ENCODE data around the gene DCUN1D4. TPM values are rescaled to one million over a fixed set of nuclear protein-coding genes. Genes with fewer than 3 reads are reported as not detected.

Gene DCUN1D4
- total RNA-seq, 1 experiment from 2014 or later, result 34.3 TPM

DNA sequence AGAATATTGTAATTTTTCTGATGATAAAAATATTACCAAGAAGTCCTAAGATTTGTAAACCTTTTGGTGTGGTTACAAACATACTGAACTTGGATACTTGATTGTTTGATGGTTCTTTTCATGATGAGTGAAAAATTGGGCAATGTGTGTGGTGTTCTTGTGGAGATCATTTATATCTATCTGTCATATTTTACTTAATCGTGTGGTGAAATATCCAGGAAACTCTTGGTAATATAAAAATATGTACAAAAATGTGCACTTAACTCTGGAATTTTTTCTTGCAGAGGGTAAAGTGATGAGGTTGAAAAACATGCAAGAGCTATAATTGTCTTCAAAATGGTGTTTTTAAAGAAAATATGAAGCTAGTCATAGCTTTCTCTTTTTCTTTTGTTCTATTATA is 2.8 kb downstream of the DCUN1D4 start:
- Mint-ChIP-seq H3K4me1 (peaks cover 38% of the 10 kb centered on the region), H3K9me3 (no peaks in the 10 kb centered on the region), H3K27ac (no peak overlapping the region), H3K36me3 (no peaks in the 10 kb centered on the region), H3K27me3 (ENCODE audit: low read depth) (peaks cover 20% of the 10 kb centered on the region), H3K4me3 (0 out of 2 replicates have a peak overlapping the region, but pooled peaks have one; percentile 0)
- TF ChIP-seq EMX1 (CRISPR knock-in tag; IDR thresholded peaks at IDR 0.05) (no peak), NFATC4 (CRISPR knock-in tag; IDR thresholded peaks at IDR 0.05) (no peak), ZNF138 (CRISPR knock-in tag; conservative IDR thresholded peaks at IDR 0.05) (no peak), AFF4 (CRISPR knock-in tag; IDR thresholded peaks at IDR 0.05; ENCODE audit: borderline replicate concordance) (no peak), NR1H2 (CRISPR knock-in tag; IDR thresholded peaks at IDR 0.05) (no peak), NR2C2 (CRISPR knock-in tag; IDR thresholded peaks at IDR 0.05) (no peak), TEAD1 (CRISPR knock-in tag; IDR thresholded peaks at IDR 0.05) (no peak), ZMAT4 (CRISPR knock-in tag; IDR thresholded peaks at IDR 0.05) (no peak), TCF7 (CRISPR knock-in tag; IDR thresholded peaks at IDR 0.05; ENCODE audit: low read depth) (no peak), ZNF219 (CRISPR knock-in tag; IDR thresholded peaks at IDR 0.05; ENCODE audit: borderline replicate concordance) (no peak)
- TF ChIP-seq, protein P1, sequence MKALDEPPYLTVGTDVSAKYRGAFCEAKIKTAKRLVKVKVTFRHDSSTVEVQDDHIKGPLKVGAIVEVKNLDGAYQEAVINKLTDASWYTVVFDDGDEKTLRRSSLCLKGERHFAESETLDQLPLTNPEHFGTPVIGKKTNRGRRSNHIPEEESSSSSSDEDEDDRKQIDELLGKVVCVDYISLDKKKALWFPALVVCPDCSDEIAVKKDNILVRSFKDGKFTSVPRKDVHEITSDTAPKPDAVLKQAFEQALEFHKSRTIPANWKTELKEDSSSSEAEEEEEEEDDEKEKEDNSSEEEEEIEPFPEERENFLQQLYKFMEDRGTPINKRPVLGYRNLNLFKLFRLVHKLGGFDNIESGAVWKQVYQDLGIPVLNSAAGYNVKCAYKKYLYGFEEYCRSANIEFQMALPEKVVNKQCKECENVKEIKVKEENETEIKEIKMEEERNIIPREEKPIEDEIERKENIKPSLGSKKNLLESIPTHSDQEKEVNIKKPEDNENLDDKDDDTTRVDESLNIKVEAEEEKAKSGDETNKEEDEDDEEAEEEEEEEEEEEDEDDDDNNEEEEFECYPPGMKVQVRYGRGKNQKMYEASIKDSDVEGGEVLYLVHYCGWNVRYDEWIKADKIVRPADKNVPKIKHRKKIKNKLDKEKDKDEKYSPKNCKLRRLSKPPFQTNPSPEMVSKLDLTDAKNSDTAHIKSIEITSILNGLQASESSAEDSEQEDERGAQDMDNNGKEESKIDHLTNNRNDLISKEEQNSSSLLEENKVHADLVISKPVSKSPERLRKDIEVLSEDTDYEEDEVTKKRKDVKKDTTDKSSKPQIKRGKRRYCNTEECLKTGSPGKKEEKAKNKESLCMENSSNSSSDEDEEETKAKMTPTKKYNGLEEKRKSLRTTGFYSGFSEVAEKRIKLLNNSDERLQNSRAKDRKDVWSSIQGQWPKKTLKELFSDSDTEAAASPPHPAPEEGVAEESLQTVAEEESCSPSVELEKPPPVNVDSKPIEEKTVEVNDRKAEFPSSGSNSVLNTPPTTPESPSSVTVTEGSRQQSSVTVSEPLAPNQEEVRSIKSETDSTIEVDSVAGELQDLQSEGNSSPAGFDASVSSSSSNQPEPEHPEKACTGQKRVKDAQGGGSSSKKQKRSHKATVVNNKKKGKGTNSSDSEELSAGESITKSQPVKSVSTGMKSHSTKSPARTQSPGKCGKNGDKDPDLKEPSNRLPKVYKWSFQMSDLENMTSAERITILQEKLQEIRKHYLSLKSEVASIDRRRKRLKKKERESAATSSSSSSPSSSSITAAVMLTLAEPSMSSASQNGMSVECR (CRISPR knock-in tag; IDR thresholded peaks at IDR 0.05; ENCODE audit: borderline replicate concordance), result no peak
- TF ChIP-seq, protein P2, sequence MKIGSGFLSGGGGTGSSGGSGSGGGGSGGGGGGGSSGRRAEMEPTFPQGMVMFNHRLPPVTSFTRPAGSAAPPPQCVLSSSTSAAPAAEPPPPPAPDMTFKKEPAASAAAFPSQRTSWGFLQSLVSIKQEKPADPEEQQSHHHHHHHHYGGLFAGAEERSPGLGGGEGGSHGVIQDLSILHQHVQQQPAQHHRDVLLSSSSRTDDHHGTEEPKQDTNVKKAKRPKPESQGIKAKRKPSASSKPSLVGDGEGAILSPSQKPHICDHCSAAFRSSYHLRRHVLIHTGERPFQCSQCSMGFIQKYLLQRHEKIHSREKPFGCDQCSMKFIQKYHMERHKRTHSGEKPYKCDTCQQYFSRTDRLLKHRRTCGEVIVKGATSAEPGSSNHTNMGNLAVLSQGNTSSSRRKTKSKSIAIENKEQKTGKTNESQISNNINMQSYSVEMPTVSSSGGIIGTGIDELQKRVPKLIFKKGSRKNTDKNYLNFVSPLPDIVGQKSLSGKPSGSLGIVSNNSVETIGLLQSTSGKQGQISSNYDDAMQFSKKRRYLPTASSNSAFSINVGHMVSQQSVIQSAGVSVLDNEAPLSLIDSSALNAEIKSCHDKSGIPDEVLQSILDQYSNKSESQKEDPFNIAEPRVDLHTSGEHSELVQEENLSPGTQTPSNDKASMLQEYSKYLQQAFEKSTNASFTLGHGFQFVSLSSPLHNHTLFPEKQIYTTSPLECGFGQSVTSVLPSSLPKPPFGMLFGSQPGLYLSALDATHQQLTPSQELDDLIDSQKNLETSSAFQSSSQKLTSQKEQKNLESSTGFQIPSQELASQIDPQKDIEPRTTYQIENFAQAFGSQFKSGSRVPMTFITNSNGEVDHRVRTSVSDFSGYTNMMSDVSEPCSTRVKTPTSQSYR (CRISPR knock-in tag; IDR thresholded peaks at IDR 0.05), result no peak
- ChIA-PET CTCF (interaction anchor here (1.4 kb wide), 1 partner anchor 40 kb away, joined by 3 read pairs; no protein-coding TSS in a partner anchor), POLR2A (no interaction called here)
- ATAC-seq (no peak), DNase-seq (ENCODE audit: low spot score) (no peak)

DNA sequence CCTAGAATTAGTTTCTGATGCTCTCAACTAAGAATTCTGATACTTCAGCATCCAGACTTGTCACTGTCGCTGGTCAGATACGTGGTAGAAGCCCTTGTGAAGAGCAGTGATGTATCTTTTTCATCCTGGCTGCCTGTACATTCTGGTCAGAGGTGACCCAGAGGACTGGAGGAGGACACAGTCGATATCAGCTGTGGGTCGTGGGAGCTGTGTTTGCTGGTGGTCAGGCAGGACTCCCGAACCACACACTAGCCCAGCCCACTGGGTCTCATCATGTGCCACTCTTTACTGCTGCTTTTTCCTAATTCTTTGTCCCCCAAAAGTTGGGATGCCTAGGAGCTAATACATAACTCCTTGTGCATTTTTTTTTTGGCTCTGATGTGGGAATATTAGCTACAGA is 6.5 kb downstream of the DCUN1D4 start:
- DNase-seq (ENCODE audit: low spot score), result no peak
- ChIA-PET POLR2A (no interaction called here), CTCF (no interaction called here)
- TF ChIP-seq FOXK1 (CRISPR knock-in tag; IDR thresholded peaks at IDR 0.05) (no peak), CREM (CRISPR knock-in tag; IDR thresholded peaks at IDR 0.05) (no peak), GTF2I (CRISPR knock-in tag; conservative IDR thresholded peaks at IDR 0.05) (no peak), ELF4 (CRISPR knock-in tag; IDR thresholded peaks at IDR 0.05; ENCODE audit: low read depth) (no peak), NR3C1 (CRISPR knock-in tag; conservative IDR thresholded peaks at IDR 0.05; ENCODE audit: low read depth) (no peak), NFE2L1 (CRISPR knock-in tag; IDR thresholded peaks at IDR 0.05) (no peak)
- TF ChIP-seq, protein P3, sequence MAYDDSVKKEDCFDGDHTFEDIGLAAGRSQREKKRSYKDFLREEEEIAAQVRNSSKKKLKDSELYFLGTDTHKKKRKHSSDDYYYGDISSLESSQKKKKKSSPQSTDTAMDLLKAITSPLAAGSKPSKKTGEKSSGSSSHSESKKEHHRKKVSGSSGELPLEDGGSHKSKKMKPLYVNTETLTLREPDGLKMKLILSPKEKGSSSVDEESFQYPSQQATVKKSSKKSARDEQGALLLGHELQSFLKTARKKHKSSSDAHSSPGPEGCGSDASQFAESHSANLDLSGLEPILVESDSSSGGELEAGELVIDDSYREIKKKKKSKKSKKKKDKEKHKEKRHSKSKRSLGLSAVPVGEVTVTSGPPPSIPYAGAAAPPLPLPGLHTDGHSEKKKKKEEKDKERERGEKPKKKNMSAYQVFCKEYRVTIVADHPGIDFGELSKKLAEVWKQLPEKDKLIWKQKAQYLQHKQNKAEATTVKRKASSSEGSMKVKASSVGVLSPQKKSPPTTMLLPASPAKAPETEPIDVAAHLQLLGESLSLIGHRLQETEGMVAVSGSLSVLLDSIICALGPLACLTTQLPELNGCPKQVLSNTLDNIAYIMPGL (CRISPR knock-in tag; IDR thresholded peaks at IDR 0.05), result no peak
- Mint-ChIP-seq H3K36me3 (no peaks in the 10 kb centered on the region), H3K4me1 (peaks cover 69% of the 10 kb centered on the region), H3K27me3 (ENCODE audit: low read depth) (no peaks in the 10 kb centered on the region), H3K4me3 (no peak overlapping the region), H3K9me3 (no peaks in the 10 kb centered on the region), H3K27ac (no peak overlapping the region)
- ATAC-seq, result no peak

All from WTC11 (cell line).